NB4 (cell line): Measurements from ENCODE around the gene EFL1.
"Not testable (repeated sequence)": the region's sequence is repeated elsewhere in the genome, so short reads cannot be mapped to it uniquely, and the experiment has no call there.

Experiments used
- DNase-seq: peaks from one replicate; pipeline ENCODE4 v3.0.0; 2010; ENCODE audit warnings: low read depth
- H3K4me3 ChIP-seq: one replicate; pipeline ENCODE4 v1.5.1; 2011; ENCODE audit warnings: mild to moderate bottlenecking, low read depth, low read length, moderate library complexity
- CTCF ChIP-seq: IDR thresholded peaks from one replicate; pipeline ENCODE4 v1.5.1; 2012; ENCODE audit warnings: low read depth, low read length
- MAX ChIP-seq: IDR thresholded peaks from 2 replicates; pipeline ENCODE4 v1.6.1; 2011; ENCODE audit warnings: low read depth, low read length
- MYC ChIP-seq: IDR thresholded peaks from 2 replicates; pipeline ENCODE4 v1.6.1; 2011; ENCODE audit warnings: low read depth, low read length
- POLR2A ChIP-seq: IDR thresholded peaks from 2 replicates; pipeline ENCODE4 v1.6.1; 2011; ENCODE audit warnings: mild to moderate bottlenecking; ENCODE audit not compliant: insufficient read length; ENCODE audit errors: extremely low read depth

The EFL1 gene

GRCh38 chr15:82239685-82240391, 22.7 kb downstream of the EFL1 start:
- TF ChIP-seq MYC = no peak
- TF ChIP-seq MAX = no peak
- no peak for TF ChIP-seq CTCF
- TF ChIP-seq POLR2A = no peak
- DNase-seq = no peak
- H3K4me3 ChIP-seq = no peak overlapping the region

- H3K4me3 ChIP-seq, DNase-seq: not testable (repeated sequence)
Observed at GRCh38 chr15:82237944-82238534, 24.5 kb downstream of the EFL1 start.

GRCh38 chr15:82231842-82232241, 30.7 kb downstream of the EFL1 start:
- TF ChIP-seq POLR2A (no peak), MYC (no peak), MAX (no peak), CTCF (no peak)
- no peak for DNase-seq

GRCh38 chr15:82231233-82231632, 31.3 kb downstream of the EFL1 start:
- DNase-seq = no peak
- H3K4me3 ChIP-seq = no peak overlapping the region
- no peak for TF ChIP-seq MAX

More at GRCh38 chr15:82231842-82232241, 30.7 kb downstream of the EFL1 start:
- H3K4me3 ChIP-seq = no peak overlapping the region

- TF ChIP-seq POLR2A (no peak), MAX (no peak), CTCF (no peak), MYC (no peak)
Observed at GRCh38 chr15:82228750-82229149, 33.8 kb downstream of the EFL1 start.

GRCh38 chr15:82221535-82221934, 41.0 kb downstream of the EFL1 start:
- DNase-seq = peak; percentile 46
- H3K4me3 ChIP-seq = not testable (repeated sequence)
- TF ChIP-seq CTCF = peak; percentile 23

More at GRCh38 chr15:82228750-82229149, 33.8 kb downstream of the EFL1 start:
- DNase-seq = no peak
- no peak overlapping the region for H3K4me3 ChIP-seq

GRCh38 chr15:82216092-82216491, 46.4 kb downstream of the EFL1 start:
- not testable (repeated sequence) for DNase-seq, H3K4me3 ChIP-seq

GRCh38 chr15:82212201-82212600, 50.3 kb downstream of the EFL1 start:
- H3K4me3 ChIP-seq, DNase-seq: not testable (repeated sequence)

GRCh38 chr15:82210066-82210597, 52.4 kb downstream of the EFL1 start:
- DNase-seq, H3K4me3 ChIP-seq: not testable (repeated sequence)

GRCh38 chr15:82204575-82204974, 58.0 kb downstream of the EFL1 start:
- H3K4me3 ChIP-seq, DNase-seq: not testable (repeated sequence)
